GM23338 (cell line): ENCODE measurements around the gene TENM3. TPM values are rescaled to one million over a fixed set of nuclear protein-coding genes. Genes with fewer than 3 reads are reported as not detected.

Experiments
- ATAC-seq: fragments of 200-7000 bp; cut with Tn5 transposase; 3 replicates; pipeline ENCODE4 v1.9.1; 2020
- DNase-seq: peaks from one replicate; pipeline ENCODE4 v3.0.0-alpha.2; 2015; ENCODE audit warnings: low spot score
- H2AFZ ChIP-seq: fragments of 200-600 bp; sonication (generic); 2 replicates; pipeline ENCODE4 v1.8.0; 2016; ENCODE audit warnings: antibody characterized with exemption, mild to moderate bottlenecking, moderate library complexity
- H3F3A ChIP-seq: fragments of 200-600 bp; sonication (generic); replicated peaks from 2 replicates; pipeline ENCODE4 v1.8.0; 2017; ENCODE audit warnings: antibody characterized with exemption, mixed run types, low read depth
- H3K27ac ChIP-seq: fragments of 200-600 bp; sonication (generic); 2 replicates; pipeline ENCODE4 v1.6.1; 2016; ENCODE audit warnings: low read depth
- H3K27me3 ChIP-seq: fragments of 200-600 bp; sonication (generic); 2 replicates; pipeline ENCODE4 v1.8.0; 2016; ENCODE audit warnings: mild to moderate bottlenecking, mixed run types, moderate library complexity; ENCODE audit not compliant: insufficient read depth
- H3K36me3 ChIP-seq: fragments of 200-600 bp; sonication (generic); 2 replicates; pipeline ENCODE4 v1.8.0; 2016; ENCODE audit warnings: mild to moderate bottlenecking; ENCODE audit not compliant: insufficient read depth
- H3K4me1 ChIP-seq: fragments of 200-600 bp; sonication (generic); 2 replicates; pipeline ENCODE4 v1.8.0; 2016; ENCODE audit warnings: mild to moderate bottlenecking, moderate library complexity; ENCODE audit not compliant: insufficient read depth
- H3K4me2 ChIP-seq: fragments of 200-600 bp; sonication (generic); 2 replicates; pipeline ENCODE4 v1.7.1; 2017; ENCODE audit warnings: mixed run types
- H3K4me3 ChIP-seq: fragments of 200-600 bp; sonication (generic); 2 replicates; pipeline ENCODE4 v1.6.1; 2016; ENCODE audit warnings: mixed run types
- H3K79me2 ChIP-seq: fragments of 200-600 bp; sonication (generic); replicated peaks from 2 replicates; pipeline ENCODE4 v1.8.0; 2017; ENCODE audit warnings: mild to moderate bottlenecking; ENCODE audit not compliant: insufficient read depth
- H3K9me2 ChIP-seq: fragments of 200-600 bp; sonication (generic); 2 replicates; pipeline ENCODE4 v1.8.0; 2017; ENCODE audit not compliant: insufficient read depth
- H4K20me1 ChIP-seq: fragments of 200-600 bp; sonication (generic); replicated peaks from 2 replicates; pipeline ENCODE4 v1.8.0; 2017; ENCODE audit warnings: mild to moderate bottlenecking; ENCODE audit not compliant: insufficient read depth
- H3K27ac Mint-ChIP-seq: 2 replicates; pipeline ENCODE4 v1.8.0; 2020; ENCODE audit warnings: inconsistent platforms, mild to moderate bottlenecking, moderate library complexity, mixed read lengths
- H3K27me3 Mint-ChIP-seq: 3 replicates; pipeline ENCODE4 v1.8.0; 2022; ENCODE audit warnings: low read depth, mild to moderate bottlenecking, moderate library complexity, mixed read lengths, inconsistent platforms; ENCODE audit not compliant: insufficient read depth, poor library complexity
- H3K36me3 Mint-ChIP-seq: 3 replicates; pipeline ENCODE4 v1.8.0; 2021; ENCODE audit warnings: low read depth, mild to moderate bottlenecking, inconsistent platforms, moderate library complexity, mixed read lengths
- H3K4me1 Mint-ChIP-seq: 3 replicates; pipeline ENCODE4 v1.8.0; 2020; ENCODE audit warnings: mild to moderate bottlenecking, inconsistent platforms, mixed read lengths
- H3K4me3 Mint-ChIP-seq: 3 replicates; pipeline ENCODE4 v1.8.0; 2021; ENCODE audit warnings: moderate library complexity, mild to moderate bottlenecking, inconsistent platforms, mixed read lengths
- H3K9me3 Mint-ChIP-seq: 3 replicates; pipeline ENCODE4 v1.8.0; 2020; ENCODE audit warnings: moderate library complexity, mild to moderate bottlenecking, inconsistent platforms, mixed read lengths
- ETS1 ChIP-seq: IDR thresholded peaks from 2 replicates; pipeline ENCODE4 v1.6.1; 2016; ENCODE audit warnings: antibody characterized with exemption
- JUNB ChIP-seq: IDR thresholded peaks from one replicate; pipeline ENCODE4 v1.6.1; 2016; ENCODE audit warnings: antibody characterized with exemption; ENCODE audit not compliant: unreplicated experiment
- REST ChIP-seq: IDR thresholded peaks from one replicate; pipeline ENCODE4 v1.6.1; 2018; ENCODE audit warnings: antibody characterized with exemption; ENCODE audit not compliant: unreplicated experiment
- ZNF462 ChIP-seq: fragments of 250-450 bp; sonication (Bioruptor Pico); IDR thresholded peaks from 2 replicates; pipeline ENCODE4 v1.5.0; 2020; ENCODE audit warnings: mild to moderate bottlenecking, moderate library complexity
- polyA plus RNA-seq: library from polyadenylated mRNA; unstranded; fragments of >200 nt; fragmentation: Nextera tagmentation; extraction: Ambion mirVana; gene quantifications from 2 replicates; pipeline ENCODE4 v1.2.1, GENCODE V29; 2016
- total RNA-seq: library from RNA; depleted of rRNA; stranded (reverse); fragments of >200 nt; shearing (Covaris generic); gene quantifications from 2 replicates; pipeline ENCODE4 v1.2.3, GENCODE V29; 2014

Gene TENM3
- total and polyA plus RNA-seq, 2 experiments from 2014 or later, result 22.2 to 128 TPM

- no peaks in the 10 kb centered on the region for H3F3A ChIP-seq
Observed at GRCh38 chr4:182645511-182645910, 402.3 kb downstream of the TENM3 start.

More at GRCh38 chr4:182645511-182645910, 402.3 kb downstream of the TENM3 start:
- Mint-ChIP-seq H3K4me1 (no peaks in the 10 kb centered on the region; the same call in 2 of the 3 replicates), H3K4me3 (no peak overlapping the region), H3K36me3 (peaks cover 13% of the 10 kb centered on the region), H3K9me3 (peaks cover 4% of the 10 kb centered on the region), H3K27ac (no peak overlapping the region), H3K27me3 (no peaks in the 10 kb centered on the region)
- Histone ChIP-seq H4K20me1 (no peaks in the 10 kb centered on the region), H3K27ac (no peak overlapping the region), H2AFZ (no peak overlapping the region), H3K36me3 (no peaks in the 10 kb centered on the region), H3K4me1 (no peaks in the 10 kb centered on the region), H3K9me2 (no peaks in the 10 kb centered on the region), H3K4me2 (no peak overlapping the region), H3K27me3 (no peaks in the 10 kb centered on the region), H3K4me3 (no peak overlapping the region), H3K79me2 (no peaks in the 10 kb centered on the region)
- ATAC-seq (no peak), DNase-seq (no peak)
- no peak for TF ChIP-seq ZNF462 (CRISPR knock-in tag)
- TF ChIP-seq JUNB, result no peak
- TF ChIP-seq REST, result no peak
- TF ChIP-seq ETS1, result no peak
